Upper lobe of left lung (tissue), 4 donors: ENCODE measurements around the gene PLP1.

ENCODE experiments used
- EP300 ChIP-seq, 4 donors: sonication (generic); formaldehyde crosslinking; IDR thresholded peaks; one replicate each; pipeline ENCODE4 v1.5.1; 2017; ENCODE audit warnings: antibody characterized with exemption in 4 of 4, control low read depth in 2 of 4
- POLR2A ChIP-seq, 4 donors: fragments of 450-650 bp; IDR thresholded peaks; one replicate each; pipeline ENCODE4 v1.5.1; 2016 to 2017; ENCODE audit warnings: antibody characterized with exemption in 4 of 4, mild to moderate bottlenecking in 2 of 4
- POLR2AphosphoS5 ChIP-seq, 2 donors: sonication (generic); formaldehyde crosslinking; IDR thresholded peaks; one replicate each; pipeline ENCODE4 v1.5.1; 2017; ENCODE audit warnings: antibody characterized with exemption in 2 of 2
- TF ChIP-seq, protein P1 (sequence below), 6 experiments: fragments of 450-650 bp in 4 of 6; fragments of 200-600 bp in 2 of 6; sonication (generic) in 2 of 6; IDR thresholded peaks; one replicate each; pipeline ENCODE4 v1.5.1; 2016 to 2019; ENCODE audit warnings: antibody characterized with exemption in 6 of 6

DNA sequence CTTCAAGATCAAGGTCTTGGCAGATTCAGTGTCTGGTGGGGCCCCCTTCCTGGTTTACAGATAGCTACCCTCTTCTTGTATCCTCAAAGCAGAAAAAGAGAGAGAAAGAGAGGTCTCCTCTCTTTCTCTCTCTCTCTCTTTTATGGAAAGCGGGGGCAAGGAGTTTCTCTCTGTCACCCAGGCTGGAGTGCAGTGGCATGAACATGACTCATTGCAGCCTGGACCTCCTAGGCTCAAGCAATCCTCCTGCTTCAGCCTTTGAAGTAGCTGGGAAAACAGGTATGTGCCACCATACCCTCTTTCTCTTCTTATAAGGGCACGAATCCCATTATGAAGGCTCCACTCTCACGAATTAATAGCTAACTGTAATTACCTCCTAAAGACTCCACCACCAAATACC is 35.2 kb downstream of the PLP1 start:
- TF ChIP-seq, protein P1, sequence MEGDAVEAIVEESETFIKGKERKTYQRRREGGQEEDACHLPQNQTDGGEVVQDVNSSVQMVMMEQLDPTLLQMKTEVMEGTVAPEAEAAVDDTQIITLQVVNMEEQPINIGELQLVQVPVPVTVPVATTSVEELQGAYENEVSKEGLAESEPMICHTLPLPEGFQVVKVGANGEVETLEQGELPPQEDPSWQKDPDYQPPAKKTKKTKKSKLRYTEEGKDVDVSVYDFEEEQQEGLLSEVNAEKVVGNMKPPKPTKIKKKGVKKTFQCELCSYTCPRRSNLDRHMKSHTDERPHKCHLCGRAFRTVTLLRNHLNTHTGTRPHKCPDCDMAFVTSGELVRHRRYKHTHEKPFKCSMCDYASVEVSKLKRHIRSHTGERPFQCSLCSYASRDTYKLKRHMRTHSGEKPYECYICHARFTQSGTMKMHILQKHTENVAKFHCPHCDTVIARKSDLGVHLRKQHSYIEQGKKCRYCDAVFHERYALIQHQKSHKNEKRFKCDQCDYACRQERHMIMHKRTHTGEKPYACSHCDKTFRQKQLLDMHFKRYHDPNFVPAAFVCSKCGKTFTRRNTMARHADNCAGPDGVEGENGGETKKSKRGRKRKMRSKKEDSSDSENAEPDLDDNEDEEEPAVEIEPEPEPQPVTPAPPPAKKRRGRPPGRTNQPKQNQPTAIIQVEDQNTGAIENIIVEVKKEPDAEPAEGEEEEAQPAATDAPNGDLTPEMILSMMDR (IDR thresholded peaks at IDR 0.05): no peak
- TF ChIP-seq EP300 (IDR thresholded peaks at IDR 0.05): no peak
- TF ChIP-seq POLR2A (IDR thresholded peaks at IDR 0.05): no peak
- TF ChIP-seq POLR2AphosphoS5 (IDR thresholded peaks at IDR 0.05): no peak
